Fibroblast of skin of left biceps (primary cell): Measurements from ENCODE around the gene WDFY2.
"Not testable (repeated sequence)": the region's sequence is repeated elsewhere in the genome, so short reads cannot be mapped to it uniquely, and the experiment has no call there.

Experiments used
- DNase-seq, 2 experiments: peaks; one replicate each; pipeline ENCODE4 v3.0.0-alpha.2; 2013; ENCODE audit warnings: low read depth in 2 of 2

WDFY2 gene, protein sequence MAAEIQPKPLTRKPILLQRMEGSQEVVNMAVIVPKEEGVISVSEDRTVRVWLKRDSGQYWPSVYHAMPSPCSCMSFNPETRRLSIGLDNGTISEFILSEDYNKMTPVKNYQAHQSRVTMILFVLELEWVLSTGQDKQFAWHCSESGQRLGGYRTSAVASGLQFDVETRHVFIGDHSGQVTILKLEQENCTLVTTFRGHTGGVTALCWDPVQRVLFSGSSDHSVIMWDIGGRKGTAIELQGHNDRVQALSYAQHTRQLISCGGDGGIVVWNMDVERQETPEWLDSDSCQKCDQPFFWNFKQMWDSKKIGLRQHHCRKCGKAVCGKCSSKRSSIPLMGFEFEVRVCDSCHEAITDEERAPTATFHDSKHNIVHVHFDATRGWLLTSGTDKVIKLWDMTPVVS

DNA sequence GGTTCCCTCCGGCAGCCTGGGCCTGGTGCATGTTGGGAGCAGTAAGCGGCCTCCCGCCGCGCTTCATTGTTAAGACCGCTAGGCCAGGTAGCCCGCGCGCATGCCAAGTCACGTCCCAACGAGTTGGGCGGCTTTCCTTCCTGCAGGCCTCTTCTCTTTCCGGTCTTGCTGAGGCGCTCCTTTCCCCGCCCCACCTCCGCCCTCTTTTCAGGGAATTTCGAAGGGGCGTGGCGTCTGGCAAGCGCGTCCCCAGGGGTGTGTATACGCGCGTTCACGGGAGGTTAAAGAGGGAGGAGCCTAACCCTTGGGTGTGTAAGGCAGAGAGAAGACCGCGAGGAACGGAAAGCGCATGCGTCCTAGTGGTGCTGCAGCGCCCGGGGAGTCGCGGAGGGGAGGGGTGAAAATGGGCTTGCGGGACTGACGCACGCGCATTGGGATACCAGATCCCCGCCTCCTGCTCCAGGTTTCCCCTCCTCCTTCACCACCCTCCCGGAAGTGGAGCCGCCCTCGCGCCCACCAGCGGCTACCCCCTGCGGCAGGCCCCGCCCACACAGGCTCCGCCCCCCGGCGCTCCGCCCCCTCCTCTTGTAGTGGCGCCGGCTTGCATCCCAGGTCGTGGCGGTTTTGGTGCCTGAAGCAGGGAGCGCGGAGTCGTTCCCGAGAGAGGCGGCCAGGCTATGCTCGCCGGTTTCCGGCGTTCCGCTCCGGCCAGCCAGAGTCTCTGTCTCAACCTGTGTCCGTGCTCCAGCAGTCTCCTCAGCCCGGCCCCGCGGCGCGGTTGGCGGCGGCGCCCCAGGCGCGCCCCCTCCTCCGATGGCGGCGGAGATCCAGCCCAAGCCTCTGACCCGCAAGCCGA lies at the start of gene WDFY2:
WDFY2 (plus strand) TSS at position 588 of the 856 bp plus-strand sequence; CDS start at position 814, 226 bp downstream.
- DNase-seq: peak; percentile 100

DNA sequence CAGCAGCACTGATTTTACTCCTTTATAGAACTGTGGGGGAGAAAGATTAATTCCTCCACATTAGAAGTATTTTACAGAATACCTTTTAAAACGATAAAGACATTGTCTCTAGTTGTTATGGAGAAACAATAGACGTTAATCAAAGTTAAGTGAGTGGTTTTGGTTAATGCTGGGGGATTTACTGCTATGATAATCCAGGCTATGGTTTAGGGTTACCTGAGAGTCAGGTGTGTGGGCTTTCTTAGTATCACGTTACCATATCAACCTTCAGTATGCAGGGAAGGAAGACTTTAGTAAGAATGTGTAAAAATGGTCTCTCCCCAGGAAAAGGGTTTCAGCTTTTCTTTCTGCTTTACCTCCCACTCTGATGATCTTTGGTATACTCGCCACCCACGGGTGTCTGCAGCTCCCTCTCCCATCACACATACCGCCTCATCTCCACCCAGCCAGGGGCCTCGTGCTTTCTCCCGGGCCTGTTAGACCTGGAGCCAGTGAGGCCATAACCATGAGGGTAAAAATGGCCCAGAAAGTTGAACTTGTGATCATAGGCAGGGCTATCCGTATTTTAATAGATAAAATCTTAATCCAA lies 45.6 kb upstream of the WDFY2 start:
- DNase-seq: no peak

DNA sequence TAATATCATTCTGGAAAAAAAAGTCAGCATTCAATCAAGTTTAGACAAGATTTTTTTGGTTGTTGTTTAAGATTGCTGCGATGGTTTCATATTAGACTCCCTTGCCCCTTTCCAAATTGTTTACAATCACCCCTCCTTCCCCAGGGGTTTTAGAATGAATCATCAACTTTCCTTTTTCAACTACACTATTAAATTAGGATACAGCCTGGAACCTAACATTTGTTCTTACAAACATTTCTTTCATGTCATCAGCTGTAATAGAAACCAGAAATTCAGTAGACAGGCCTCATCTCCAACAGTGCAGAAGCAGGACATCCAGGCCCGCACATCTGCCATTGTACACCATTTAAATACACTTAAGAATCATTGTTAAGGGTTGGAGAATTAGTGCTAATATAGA lies 44.4 kb upstream of the WDFY2 start:
- peak; percentile 36 to 45 for DNase-seq

DNA sequence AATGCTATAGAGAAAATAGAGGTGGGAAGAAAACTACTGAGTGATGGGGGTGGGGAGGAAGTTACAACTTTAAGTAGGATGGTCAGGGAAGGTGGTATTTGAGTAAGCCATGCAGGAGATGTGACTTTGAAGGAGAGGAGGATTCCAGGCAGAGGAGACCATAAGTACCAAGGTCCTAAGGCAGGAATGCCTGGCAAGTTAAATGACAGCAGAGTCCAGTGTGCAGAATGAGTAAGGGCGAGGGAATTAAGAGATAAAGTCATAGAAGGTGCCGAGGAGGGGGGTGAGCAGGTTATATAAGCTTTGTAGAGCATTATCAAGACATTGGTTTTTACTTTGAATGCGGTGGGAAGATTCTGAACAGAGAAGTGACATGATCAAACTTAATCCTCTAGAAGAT lies 43.2 kb upstream of the WDFY2 start:
- DNase-seq: no peak

DNA sequence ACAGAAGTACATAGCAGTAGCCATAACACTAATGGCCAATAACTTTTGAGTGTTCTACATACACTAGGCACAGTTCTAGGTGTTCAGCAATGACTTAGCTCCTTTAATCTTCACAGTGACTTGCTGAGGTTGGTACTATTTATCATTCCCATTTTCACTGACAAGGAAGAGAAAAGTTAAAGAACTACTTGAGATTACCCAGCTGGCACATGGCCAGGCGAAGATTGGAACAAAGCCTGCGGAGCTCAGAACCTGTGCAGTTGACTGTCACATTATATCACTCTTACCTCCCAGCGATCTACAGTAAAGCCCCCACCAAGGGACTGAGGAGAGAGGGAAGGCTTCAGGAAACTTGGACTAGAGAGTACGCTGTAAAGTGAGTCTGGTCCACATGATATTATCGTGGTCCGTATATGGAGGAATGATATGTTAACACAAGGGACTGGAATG lies 42.4 kb upstream of the WDFY2 start:
- no peak for DNase-seq

DNA sequence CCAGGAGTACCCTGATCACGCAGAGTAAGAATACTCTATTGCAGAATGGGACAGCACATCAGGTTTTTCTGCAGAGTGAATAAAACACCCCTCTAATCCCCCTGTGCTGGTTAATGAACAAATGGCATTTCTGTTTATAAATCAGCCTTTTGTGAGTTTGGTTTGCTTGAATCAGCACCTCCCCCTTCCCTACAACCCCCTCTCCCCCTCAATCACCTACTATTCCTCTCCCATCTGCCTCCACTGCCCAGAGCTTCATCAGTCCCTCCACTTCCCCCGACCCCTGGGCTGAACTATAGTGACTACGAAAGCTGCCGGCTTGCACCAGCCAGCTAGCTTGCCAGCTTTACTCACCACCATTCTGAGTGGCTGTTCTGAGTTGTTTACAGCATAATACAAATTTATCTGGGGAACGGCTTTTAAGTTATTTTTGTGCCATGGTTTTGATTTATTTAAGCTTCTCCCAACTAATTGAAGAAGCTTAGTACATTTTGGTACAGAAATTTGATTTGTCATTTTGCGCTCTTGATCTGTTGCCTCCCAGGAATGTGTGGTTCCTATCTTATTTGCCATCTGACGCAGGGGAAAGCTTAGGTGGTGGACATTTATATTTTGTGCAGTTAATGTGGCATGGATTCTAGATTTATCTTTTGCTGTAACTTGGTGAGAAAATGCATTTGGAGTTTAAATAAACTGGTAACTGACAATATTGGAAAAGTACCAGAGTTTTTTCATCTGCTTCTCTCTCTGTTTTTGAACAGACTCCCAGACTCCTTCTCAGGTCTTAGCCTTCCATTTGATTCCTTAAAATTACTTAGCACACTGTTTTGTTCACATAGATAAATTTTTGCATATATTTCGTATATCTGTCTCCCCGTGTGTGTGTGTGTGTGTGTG lies 41.7 kb upstream of the WDFY2 start:
- no peak for DNase-seq

DNA sequence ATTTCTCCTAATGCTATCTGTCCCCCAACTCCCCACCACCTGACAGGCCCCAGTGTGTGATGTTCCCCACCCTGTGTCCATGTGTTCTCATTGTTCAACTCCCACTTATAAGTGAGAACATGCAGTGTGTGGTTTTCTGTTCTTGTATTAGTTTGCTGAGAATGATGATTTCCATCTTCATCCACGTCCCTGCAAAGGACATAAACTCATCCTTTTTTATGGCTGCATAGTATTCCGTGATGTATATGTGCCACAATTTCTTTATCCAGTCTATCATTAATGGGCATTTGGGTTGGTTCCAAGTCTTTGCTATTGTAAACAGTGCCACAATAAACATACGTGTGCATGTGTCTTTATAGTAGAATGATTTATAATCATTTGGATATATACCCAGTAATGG lies 38.8 kb upstream of the WDFY2 start:
- not testable (repeated sequence) for DNase-seq

DNA sequence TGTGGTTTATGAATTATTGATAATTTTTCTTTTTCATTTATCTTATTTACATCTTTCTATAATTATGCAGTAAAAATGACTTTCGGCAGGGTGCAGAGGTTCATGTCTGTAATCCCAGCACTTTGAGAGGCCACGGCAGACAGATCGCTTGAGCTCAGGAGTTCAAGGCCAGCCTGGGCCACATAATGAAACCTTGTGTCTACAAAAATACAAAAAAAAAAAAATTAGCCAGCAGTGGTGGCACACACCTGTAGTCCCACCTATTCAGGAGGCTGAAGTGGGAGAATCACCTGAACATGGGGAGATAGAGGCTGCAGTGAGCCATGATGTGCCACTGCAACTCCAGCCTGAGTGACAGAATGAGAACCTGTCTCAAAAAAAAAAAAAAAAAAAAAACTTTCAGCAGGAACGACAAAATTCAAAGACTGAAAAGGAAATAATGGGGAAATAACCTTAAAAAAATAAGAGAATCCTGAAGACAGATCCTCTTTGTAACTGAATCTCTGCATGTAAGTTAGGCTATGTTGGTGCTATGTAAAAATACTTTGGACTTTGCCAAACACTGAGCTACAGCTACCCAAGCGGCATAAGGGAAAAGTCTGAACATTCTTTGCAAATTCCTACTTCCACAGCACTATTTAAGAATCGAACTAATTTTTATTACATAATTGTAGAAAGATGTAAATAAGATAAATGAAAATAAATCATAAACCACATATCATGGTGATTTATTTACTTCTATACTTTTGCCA lies 36.7 kb upstream of the WDFY2 start:
- no peak for DNase-seq

DNA sequence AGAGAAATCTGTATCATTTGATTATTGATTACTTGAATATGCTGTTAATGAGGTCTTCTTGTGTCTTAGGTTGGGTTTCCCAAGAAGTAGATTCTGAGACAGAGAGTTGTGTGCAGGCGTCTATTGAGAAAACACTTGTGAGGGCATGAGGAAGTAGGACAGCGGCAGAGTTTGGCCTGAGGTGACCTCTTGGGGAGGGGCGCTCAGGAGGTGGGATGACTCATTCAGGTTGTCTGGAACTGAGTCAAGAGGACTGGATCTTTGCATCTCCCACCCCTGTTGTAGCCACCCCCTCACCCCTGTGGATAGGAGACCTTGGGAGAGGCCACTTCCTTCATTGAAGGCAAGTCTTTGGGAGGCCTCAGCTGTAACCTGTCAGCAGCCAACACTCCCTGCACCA lies 35.2 kb upstream of the WDFY2 start:
- no peak for DNase-seq

DNA sequence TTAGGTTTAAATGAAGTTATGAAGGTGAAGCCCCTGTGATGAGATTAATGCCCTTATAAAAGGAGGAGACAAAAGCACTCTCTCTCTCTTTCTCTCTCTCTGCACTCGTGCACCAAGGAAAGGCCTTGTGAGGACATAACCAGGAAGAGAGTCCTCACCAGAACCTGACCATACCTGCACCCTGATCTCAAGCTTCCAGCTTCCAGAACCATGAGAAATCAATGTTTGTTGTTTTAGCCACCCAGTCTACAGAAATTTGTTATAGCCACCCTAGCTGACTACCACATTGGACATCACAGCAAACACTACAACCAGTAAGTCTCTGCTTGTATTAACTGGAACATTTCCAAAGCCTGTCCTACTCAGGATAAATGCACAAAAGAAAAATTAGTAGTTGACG lies 34.7 kb upstream of the WDFY2 start:
- DNase-seq: no peak

DNA sequence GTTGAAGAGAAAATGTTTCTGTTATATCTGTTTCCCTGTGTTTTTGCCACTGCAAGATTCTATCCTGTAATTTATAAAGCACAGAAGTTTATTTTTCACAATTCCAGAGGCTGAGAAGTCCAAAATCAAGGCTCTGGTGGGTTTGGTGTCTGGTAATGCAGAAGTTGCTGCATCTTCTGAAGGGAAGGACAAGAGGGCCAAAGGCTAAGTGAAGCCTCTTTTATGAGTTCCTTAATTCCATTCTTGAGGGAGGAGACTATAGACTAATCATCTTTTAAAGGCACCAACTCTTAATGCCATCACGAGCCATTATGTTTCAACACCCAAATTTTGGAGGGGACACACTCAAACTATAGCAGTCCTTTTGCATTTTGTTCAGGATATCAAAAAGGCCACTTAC lies 34.1 kb upstream of the WDFY2 start:
- no peak for DNase-seq

DNA sequence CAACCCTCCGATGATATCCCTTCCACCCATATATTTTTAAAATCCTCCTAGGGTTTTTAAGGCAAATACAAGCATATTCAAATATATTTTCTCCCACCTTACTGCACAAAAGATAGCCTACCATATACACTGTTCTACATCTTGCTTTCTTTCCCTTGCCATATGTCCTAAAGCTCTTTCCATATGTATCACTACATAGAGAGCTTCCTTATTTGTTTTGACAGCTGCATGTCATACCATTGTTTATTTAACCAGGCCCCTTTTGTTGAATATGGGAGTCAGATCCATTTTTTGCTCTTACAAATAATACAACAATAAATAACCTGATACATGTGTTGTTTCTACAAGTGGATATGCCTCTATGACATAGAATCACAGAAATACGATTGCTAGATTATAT lies 32.8 kb upstream of the WDFY2 start:
- no peak for DNase-seq

DNA sequence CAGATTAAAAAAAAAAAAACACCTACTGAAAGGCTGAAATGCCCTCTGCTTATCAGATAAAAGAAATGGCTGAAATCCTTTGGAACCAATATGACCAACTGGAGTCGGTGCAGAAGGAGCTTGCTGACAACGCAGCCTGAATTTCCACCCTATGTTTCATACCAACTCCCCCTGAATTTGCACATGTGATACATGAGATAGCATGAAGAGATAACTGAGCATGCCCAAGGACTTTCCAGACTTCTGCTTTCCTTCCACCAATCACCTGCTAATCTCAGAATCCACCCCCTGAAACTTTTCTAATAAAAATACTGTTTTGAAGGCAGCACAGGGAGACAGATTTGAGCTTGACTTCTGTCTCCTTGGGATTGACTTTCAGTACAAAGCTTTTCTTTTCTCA lies 32.2 kb upstream of the WDFY2 start:
- no peak for DNase-seq

DNA sequence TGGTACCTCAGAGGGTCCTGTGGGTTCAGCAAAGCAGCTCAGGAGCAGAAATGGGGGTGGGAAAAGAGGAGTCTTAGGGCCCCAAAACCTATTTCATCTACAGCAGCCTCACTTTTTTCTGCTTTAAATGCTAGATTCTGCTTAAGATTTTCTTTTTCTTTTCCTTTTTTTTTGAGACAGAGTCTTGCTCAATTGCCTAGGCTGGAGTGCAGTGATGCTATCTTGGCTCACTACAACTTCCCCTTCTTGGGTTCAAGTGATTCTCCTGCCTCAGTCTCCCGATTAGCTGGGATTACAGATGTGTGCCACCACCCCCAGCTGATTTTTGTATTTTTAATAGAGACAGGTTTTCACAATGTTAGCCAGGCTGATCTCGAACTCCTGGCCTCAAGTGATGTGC lies 30.7 kb upstream of the WDFY2 start:
- no peak for DNase-seq

DNA sequence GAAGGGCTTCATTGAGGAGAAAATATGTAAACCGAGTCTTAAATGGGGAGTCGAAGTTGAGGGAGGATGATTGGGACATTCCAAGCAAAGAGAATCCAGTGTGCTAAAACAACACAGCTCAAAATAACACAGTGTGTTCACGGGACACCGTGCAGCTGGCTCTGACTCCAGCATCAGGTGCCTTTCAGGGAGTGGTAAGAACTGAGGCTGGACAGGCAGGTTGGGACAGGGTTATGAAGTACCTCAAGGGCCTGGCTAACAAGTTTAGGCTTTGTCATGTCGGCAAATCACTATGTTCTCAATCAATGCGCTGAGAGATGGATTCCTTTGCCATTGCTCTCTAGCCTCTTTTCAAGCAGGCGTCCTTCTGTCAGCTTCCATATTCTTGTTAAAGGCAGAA lies 27.5 kb upstream of the WDFY2 start:
- no peak for DNase-seq

DNA sequence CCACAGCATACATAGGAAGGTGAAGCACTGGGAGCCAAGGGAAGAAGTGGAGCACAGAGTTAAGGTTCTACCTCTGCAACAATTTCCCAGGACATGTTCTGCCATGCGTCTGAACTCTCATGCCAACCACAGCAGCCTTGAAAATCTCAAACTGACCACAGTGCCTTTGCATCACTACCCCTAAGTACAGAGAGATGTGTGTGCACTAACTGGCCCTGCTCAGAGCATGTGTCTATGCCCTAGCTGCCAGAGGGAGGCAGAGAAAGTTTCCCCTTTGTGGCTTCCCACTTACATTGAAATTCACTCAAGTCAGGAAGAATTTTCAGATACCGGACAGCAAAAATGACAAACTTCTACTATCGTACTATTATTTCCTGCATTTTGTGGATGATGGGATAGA lies 26.8 kb upstream of the WDFY2 start:
- DNase-seq: no peak

DNA sequence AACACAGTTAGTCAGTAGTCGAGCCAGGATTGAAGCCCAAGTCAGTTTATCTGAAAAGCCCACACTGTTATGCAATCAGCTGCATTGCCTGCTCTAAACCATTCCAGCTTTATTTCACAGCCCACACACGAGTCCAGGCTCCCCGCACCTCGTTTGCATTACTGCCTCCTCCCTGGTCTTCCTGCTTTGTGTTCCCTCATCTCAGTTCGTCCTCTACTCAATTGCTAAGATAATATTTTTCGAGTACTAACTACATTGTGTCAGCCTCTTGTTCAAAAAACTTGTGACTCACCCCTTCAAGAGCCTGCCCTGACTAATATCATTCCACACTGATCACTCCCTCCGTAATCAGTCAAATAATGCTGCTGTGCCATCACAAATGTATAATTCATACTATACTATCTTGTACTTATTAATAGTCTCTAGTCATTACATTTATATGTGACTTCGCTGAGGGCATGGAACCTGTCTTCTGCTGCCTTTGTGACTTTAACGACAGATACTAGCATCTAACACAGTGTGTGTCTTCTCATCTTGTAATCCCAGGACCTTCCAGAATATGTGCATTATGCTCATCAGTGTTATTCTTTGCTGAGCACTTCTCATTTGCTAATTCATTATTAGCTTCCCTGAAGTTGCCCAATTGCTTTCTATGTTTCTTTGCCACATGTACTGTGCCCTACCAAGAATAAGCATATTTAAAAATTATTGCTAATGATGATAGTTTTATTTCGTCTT lies 26.2 kb upstream of the WDFY2 start:
- peak; percentile 62 to 72 for DNase-seq

DNA sequence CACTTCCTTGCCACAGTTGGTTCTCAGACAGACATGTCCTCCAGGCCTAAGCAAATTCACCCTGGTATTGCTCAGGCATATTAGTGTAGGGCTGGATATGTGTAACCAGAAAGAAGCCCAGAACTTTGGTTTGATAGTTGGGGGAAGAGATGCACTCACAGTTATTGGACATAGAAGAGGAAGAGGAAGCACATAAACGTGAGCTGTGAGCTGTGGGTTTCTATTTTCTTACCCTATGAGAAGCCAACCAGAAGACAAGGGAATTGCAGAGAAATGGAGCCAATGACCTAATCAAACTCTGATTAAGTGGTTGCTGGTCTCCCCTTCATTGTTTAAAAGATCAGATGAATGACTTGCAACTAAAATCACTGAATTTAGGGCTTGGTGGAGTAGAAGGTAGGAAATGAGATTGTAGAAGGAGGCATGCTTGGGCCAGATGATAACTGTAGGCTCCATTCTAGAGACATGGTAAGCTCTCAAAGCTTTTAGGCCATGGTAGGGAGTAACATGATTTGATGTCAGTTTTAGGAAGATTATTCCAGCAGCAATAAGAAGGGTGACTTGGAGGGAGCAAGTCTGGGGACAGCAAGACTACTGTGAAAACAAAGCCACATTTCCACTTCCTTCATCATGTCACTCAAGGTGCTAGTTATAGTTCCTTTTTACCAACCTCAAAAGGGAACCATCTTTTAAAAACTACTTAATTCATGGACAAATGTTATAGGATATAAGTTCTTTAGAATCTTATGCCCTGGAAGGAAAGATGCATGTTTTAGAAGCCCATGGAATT lies 24.1 kb upstream of the WDFY2 start:
- no peak for DNase-seq

DNA sequence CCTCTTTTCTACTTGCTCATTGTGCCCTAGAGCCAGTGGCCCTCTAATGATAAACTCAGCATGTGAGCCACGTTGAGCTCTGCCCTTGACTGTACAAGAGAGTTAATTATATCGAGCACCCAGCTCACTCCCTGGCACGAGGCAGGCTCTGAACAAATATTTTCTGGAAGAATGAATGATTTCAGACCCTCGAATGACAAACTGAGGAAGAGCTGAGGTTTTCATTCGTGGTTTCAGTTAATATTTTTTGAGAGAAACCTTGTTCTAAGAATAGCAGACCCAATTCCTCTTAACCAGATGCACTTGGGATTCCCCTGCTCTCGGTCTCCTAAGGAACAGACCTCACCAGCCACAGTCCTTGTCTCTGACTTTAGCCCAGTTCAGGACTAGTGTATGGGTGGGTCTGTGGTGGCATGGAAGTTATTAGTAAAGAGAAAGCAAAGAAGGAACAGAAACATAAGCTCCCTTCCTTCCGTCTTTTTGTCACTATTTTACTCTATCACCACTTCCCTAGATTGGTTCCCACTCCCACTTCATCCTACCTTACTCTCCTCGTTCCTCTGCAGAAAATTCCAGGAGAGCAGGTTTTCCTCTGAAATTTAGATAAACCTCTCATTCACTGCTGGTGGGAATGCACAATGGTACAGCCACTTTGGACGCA lies 22.1 kb upstream of the WDFY2 start:
- DNase-seq: no peak
